NB4 (cell line): ENCODE data around the gene SRPRB.

ENCODE experiments used
- POLR2A ChIP-seq: IDR thresholded peaks from 2 replicates; pipeline ENCODE4 v1.6.1; 2011; ENCODE audit warnings: mild to moderate bottlenecking; ENCODE audit not compliant: insufficient read length; ENCODE audit errors: extremely low read depth
- TF ChIP-seq, protein P1 (sequence below): IDR thresholded peaks from one replicate; pipeline ENCODE4 v1.5.1; 2012; ENCODE audit warnings: low read depth, low read length
- TF ChIP-seq, protein P2 (sequence below): IDR thresholded peaks from 2 replicates; pipeline ENCODE4 v1.6.1; 2011; ENCODE audit warnings: low read depth, low read length

DNA sequence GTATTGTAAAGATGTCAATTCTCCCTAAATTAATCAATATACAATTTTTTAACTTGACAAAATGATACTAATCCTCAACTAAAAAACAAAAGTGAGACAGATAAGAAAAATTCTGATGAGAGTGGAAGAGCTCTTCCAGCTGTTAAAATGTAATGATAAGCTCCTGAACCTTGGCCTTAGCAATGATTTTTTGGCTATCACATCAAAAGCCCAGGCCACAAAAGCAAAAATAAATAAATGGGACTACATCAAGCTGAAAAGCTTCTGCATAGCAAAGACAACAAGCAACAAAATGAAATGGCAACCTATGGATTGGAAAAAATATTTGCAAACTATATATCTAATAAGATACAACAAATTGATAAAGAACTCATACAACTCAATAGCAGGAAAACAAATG, 24.0 kb upstream of the SRPRB start:
- TF ChIP-seq, protein P1, sequence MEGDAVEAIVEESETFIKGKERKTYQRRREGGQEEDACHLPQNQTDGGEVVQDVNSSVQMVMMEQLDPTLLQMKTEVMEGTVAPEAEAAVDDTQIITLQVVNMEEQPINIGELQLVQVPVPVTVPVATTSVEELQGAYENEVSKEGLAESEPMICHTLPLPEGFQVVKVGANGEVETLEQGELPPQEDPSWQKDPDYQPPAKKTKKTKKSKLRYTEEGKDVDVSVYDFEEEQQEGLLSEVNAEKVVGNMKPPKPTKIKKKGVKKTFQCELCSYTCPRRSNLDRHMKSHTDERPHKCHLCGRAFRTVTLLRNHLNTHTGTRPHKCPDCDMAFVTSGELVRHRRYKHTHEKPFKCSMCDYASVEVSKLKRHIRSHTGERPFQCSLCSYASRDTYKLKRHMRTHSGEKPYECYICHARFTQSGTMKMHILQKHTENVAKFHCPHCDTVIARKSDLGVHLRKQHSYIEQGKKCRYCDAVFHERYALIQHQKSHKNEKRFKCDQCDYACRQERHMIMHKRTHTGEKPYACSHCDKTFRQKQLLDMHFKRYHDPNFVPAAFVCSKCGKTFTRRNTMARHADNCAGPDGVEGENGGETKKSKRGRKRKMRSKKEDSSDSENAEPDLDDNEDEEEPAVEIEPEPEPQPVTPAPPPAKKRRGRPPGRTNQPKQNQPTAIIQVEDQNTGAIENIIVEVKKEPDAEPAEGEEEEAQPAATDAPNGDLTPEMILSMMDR, result no peak
- TF ChIP-seq POLR2A, result no peak
- TF ChIP-seq, protein P2, sequence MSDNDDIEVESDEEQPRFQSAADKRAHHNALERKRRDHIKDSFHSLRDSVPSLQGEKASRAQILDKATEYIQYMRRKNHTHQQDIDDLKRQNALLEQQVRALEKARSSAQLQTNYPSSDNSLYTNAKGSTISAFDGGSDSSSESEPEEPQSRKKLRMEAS, result no peak
